ENCODE results near the gene APLF.
A peak's percentile ranks its signal among the peaks of the same experiment; 100 is the strongest.

DNA sequence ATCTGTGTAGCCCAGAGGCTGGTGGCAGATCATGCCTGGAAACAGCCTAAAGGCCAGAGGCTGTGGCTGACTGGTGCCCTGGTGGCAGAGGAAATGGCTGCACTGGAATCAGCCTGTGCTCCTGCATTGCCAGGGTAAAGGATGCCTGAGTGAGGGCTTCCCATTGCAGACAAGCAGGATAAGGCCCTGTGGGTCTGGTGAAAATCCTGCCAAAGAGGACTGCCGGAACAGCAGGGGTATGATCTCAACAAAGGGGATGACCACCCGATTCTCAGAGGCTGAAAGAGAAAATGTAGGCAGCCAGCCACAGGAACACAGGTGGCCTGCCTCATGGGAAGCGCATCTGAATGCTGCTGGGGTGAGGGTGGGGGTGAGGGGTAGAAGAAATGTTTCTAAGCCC, 48.5 kb upstream of the APLF start:
- TF ChIP-seq, protein P1, sequence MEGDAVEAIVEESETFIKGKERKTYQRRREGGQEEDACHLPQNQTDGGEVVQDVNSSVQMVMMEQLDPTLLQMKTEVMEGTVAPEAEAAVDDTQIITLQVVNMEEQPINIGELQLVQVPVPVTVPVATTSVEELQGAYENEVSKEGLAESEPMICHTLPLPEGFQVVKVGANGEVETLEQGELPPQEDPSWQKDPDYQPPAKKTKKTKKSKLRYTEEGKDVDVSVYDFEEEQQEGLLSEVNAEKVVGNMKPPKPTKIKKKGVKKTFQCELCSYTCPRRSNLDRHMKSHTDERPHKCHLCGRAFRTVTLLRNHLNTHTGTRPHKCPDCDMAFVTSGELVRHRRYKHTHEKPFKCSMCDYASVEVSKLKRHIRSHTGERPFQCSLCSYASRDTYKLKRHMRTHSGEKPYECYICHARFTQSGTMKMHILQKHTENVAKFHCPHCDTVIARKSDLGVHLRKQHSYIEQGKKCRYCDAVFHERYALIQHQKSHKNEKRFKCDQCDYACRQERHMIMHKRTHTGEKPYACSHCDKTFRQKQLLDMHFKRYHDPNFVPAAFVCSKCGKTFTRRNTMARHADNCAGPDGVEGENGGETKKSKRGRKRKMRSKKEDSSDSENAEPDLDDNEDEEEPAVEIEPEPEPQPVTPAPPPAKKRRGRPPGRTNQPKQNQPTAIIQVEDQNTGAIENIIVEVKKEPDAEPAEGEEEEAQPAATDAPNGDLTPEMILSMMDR (IDR thresholded peaks at IDR 0.05), result peak in 1 of 6 experiments; percentile 4
- TF ChIP-seq POLR2A (IDR thresholded peaks at IDR 0.05), result no peak
